HG03354 (cell line): ENCODE measurements around the gene CTNS.
"Not testable (repeated sequence)": the region's sequence is repeated elsewhere in the genome, so short reads cannot be mapped to it uniquely, and the experiment has no call there.

Source experiments
- ATAC-seq: cut with Tn5 transposase; IDR thresholded peaks from one replicate; pipeline ENCODE4 v1.9.1; 2021; ENCODE audit warnings: mild to moderate bottlenecking; ENCODE audit not compliant: unreplicated experiment, poor library complexity, severe bottlenecking

CTNS gene

GRCh38 chr17:3699951-3700350 is 63.4 kb downstream of the CTNS start:
- no peak for ATAC-seq

GRCh38 chr17:3702041-3702539 is 65.5 kb downstream of the CTNS start:
- ATAC-seq: not testable (repeated sequence)

- no peak for ATAC-seq
Measured at GRCh38 chr17:3704931-3705717, 68.6 kb downstream of the CTNS start.

GRCh38 chr17:3705718-3705984 is 69.1 kb downstream of the CTNS start:
- not testable (repeated sequence) for ATAC-seq

GRCh38 chr17:3708366-3708765 is 71.8 kb downstream of the CTNS start:
- ATAC-seq: no peak

GRCh38 chr17:3710951-3711383 is 74.4 kb downstream of the CTNS start:
- ATAC-seq: peak; percentile 95
